ENCODE results near the gene MOB3B. TPM values are rescaled to one million over a fixed set of nuclear protein-coding genes. Genes with fewer than 3 reads are reported as not detected.

Gene MOB3B
- total and polyA plus RNA-seq, 10 of the 15 experiments (the other 5 are each of a cell fraction or from before 2014, with no cell fraction given): 0.44 to 2.7 (median 0.91) TPM

GRCh38 chr9:27425827-27426510 is 103.6 kb downstream of the MOB3B start:
- ChIA-PET RAD21 (ENCODE audit: unreplicated experiment) (no interaction called here), SMC1A (ENCODE audit: uncharacterized antibody, unreplicated experiment) (no interaction called here), POLR2A (no interaction called here), CTCF (interaction anchor here (0.8 kb wide), 1 partner anchor 93 kb away, joined by 3 read pairs; no protein-coding TSS in a partner anchor)
- 69% methylated on average over 4 of the region's 4 CpGs for WGBS (ENCODE audit: insufficient coverage, insufficient replicate concordance, low lambda C conversion rate, missing lambda C conversion rate)
- Histone ChIP-seq H4K20me1 (ENCODE audit: control insufficient read depth, insufficient read depth) (no peaks in the 10 kb centered on the region), H3K79me2 (ENCODE audit: control insufficient read depth, insufficient read depth, low read length) (no peaks in the 10 kb centered on the region), H3K4me1 (ENCODE audit: control insufficient read depth, insufficient read depth, low read length) (no peaks in the 10 kb centered on the region), H3K4me3 (no peak overlapping the region), H2AFZ (ENCODE audit: control insufficient read depth, low read depth, low read length) (no peak overlapping the region), H3K9ac (ENCODE audit: control insufficient read depth, insufficient read depth, low read length) (no peak overlapping the region), H3K27ac (ENCODE audit: control insufficient read depth, insufficient read depth) (no peak overlapping the region), H3K9me3 (replicated peaks; ENCODE audit: control insufficient read depth, insufficient read depth, low read length) (no peaks in the 10 kb centered on the region), H3K4me2 (ENCODE audit: control insufficient read depth, insufficient read depth) (no peak overlapping the region), H3K27me3 (replicated peaks in 1 of 2; ENCODE audit: control insufficient read depth in 2 of 2, insufficient read depth in 2 of 2, low read length in 1 of 2) (no peaks in the 10 kb centered on the region), H3K36me3 (ENCODE audit: control insufficient read depth in 2 of 2, insufficient read depth in 2 of 2, low read length in 1 of 2) (no peaks in the 10 kb centered on the region)
- no peak for TF ChIP-seq NFYA (IDR thresholded peaks at IDR 0.05; ENCODE audit: borderline replicate concordance, low read depth, low read length)
- no peak for TF ChIP-seq POLR2AphosphoS2 (IDR thresholded peaks at IDR 0.05; ENCODE audit: low read depth, low read length)
- no peak for TF ChIP-seq BHLHE40 (IDR thresholded peaks at IDR 0.05; ENCODE audit: borderline replicate concordance in 1 of 2, low read depth in 2 of 2, low read length in 1 of 2)
- no peak for TF ChIP-seq MYB (IDR thresholded peaks at IDR 0.05; ENCODE audit: borderline replicate concordance, low read depth, low read length)
- no peak for TF ChIP-seq SP1 (IDR thresholded peaks at IDR 0.05; ENCODE audit: low read depth, low read length)
- TF ChIP-seq ESRRA (IDR thresholded peaks at IDR 0.05; ENCODE audit: low read length): no peak
- no peak for TF ChIP-seq CHD4 (IDR thresholded peaks at IDR 0.05)
- TF ChIP-seq, protein P1, sequence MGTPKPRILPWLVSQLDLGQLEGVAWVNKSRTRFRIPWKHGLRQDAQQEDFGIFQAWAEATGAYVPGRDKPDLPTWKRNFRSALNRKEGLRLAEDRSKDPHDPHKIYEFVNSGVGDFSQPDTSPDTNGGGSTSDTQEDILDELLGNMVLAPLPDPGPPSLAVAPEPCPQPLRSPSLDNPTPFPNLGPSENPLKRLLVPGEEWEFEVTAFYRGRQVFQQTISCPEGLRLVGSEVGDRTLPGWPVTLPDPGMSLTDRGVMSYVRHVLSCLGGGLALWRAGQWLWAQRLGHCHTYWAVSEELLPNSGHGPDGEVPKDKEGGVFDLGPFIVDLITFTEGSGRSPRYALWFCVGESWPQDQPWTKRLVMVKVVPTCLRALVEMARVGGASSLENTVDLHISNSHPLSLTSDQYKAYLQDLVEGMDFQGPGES (IDR thresholded peaks at IDR 0.05): no peak
- no peak for TF ChIP-seq ELK1 (IDR thresholded peaks at IDR 0.05; ENCODE audit: low read depth, low read length)
- no peak for TF ChIP-seq IKZF2 (IDR thresholded peaks at IDR 0.05)
- TF ChIP-seq, protein P2, sequence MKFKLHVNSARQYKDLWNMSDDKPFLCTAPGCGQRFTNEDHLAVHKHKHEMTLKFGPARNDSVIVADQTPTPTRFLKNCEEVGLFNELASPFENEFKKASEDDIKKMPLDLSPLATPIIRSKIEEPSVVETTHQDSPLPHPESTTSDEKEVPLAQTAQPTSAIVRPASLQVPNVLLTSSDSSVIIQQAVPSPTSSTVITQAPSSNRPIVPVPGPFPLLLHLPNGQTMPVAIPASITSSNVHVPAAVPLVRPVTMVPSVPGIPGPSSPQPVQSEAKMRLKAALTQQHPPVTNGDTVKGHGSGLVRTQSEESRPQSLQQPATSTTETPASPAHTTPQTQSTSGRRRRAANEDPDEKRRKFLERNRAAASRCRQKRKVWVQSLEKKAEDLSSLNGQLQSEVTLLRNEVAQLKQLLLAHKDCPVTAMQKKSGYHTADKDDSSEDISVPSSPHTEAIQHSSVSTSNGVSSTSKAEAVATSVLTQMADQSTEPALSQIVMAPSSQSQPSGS (IDR thresholded peaks at IDR 0.05; ENCODE audit: low read length): no peak
- TF ChIP-seq, protein P3, sequence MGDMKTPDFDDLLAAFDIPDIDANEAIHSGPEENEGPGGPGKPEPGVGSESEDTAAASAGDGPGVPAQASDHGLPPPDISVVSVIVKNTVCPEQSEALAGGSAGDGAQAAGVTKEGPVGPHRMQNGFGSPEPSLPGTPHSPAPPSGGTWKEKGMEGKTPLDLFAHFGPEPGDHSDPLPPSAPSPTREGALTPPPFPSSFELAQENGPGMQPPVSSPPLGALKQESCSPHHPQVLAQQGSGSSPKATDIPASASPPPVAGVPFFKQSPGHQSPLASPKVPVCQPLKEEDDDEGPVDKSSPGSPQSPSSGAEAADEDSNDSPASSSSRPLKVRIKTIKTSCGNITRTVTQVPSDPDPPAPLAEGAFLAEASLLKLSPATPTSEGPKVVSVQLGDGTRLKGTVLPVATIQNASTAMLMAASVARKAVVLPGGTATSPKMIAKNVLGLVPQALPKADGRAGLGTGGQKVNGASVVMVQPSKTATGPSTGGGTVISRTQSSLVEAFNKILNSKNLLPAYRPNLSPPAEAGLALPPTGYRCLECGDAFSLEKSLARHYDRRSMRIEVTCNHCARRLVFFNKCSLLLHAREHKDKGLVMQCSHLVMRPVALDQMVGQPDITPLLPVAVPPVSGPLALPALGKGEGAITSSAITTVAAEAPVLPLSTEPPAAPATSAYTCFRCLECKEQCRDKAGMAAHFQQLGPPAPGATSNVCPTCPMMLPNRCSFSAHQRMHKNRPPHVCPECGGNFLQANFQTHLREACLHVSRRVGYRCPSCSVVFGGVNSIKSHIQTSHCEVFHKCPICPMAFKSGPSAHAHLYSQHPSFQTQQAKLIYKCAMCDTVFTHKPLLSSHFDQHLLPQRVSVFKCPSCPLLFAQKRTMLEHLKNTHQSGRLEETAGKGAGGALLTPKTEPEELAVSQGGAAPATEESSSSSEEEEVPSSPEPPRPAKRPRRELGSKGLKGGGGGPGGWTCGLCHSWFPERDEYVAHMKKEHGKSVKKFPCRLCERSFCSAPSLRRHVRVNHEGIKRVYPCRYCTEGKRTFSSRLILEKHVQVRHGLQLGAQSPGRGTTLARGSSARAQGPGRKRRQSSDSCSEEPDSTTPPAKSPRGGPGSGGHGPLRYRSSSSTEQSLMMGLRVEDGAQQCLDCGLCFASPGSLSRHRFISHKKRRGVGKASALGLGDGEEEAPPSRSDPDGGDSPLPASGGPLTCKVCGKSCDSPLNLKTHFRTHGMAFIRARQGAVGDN (IDR thresholded peaks at IDR 0.05): no peak
- TF ChIP-seq TARDBP (IDR thresholded peaks at IDR 0.05; ENCODE audit: borderline replicate concordance): no peak
- TF ChIP-seq SMAD1 (IDR thresholded peaks at IDR 0.05; ENCODE audit: low read depth, partially characterized antibody): no peak
- DNase-seq (ENCODE audit: low read depth, low spot score) (no peak), FAIRE-seq (no peak), ATAC-seq (no peak)
- in situ Hi-C loops (cut with MboI): no loop called here
- no TSS peak for BruUV-seq (replicated peaks)
- intact Hi-C loops (cut with micrococcal nuclease; ENCODE audit: unreplicated experiment): no loop called here

Measured in GM12878 (cell line).